ENCODE results near the gene CHST6. TPM values are rescaled to one million over a fixed set of nuclear protein-coding genes. Genes with fewer than 3 reads are reported as not detected.

CHST6 gene
- total and polyA plus RNA-seq, 10 of the 15 experiments (the other 5 are each of a cell fraction or from before 2014, with no cell fraction given) = 0.14 to 2.5 (median 0.51) TPM

DNA sequence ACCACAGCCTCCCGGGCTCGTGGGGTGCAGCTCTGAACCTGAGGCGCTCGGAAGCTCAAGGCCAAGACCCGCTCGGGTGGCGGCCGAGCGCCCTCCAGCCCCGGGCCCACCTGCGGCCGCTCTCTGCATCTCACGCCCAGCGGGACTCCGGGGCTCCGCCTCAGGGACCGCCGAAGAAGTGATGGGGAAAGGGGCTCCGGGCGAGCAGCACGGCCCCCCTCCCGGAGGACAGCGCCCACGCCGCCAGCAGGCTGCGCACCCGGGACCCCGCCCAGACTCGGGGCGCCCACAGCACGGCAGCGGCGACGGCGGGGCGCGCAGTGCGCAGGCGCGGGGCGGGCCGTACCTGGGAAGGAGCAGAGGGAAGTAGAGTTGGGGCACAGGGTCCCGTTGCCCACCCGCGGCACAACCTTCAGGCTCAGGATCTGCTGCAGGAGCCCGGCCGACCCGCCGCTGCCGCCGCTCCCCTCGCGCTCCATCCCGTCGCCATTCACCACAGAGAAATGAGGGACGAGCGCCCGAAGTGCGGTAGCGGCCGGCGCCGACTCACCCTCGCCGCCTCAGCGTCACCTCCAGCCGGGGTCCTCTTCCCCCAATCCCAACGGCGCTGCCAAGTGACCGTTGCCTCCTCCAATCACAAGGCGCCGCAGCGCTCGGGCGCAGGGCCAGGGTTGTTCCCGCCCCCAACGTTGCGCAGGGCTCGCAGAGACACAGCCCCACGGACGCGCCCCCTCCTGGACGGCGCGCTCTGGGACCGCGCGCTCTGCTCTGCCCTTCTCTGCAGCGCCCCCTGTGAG, 30.9 kb downstream of the CHST6 start, which contains the start of gene TMEM170A (continued):
- TF ChIP-seq MXI1 (IDR thresholded peaks at IDR 0.05; ENCODE audit: low read depth, low read length) = peak; percentile 75; the same call in 1 of the 2 replicates
- 0 out of 2 replicates have a peak, but pooled peaks have one; percentile 6 for TF ChIP-seq ASH2L (IDR thresholded peaks at IDR 0.05; ENCODE audit: borderline replicate concordance, low read depth)
- no peak for TF ChIP-seq SIX5 (IDR thresholded peaks at IDR 0.05; ENCODE audit: low read depth, low read length, severe bottlenecking)
- peak; percentile 75 for TF ChIP-seq BCLAF1 (IDR thresholded peaks at IDR 0.05)
- peak; percentile 81 for TF ChIP-seq NRF1 (conservative IDR thresholded peaks at IDR 0.05; ENCODE audit: low read depth, low read length)
- peak; percentile 94 for TF ChIP-seq SP1 (IDR thresholded peaks at IDR 0.05; ENCODE audit: low read depth, low read length)
- TF ChIP-seq NR2F1 (conservative IDR thresholded peaks at IDR 0.05) = peak; percentile 85
- peak; percentile 90 for TF ChIP-seq DPF2 (IDR thresholded peaks at IDR 0.05)
- peak; percentile 72; the same call in 1 of the 2 replicates for TF ChIP-seq CBX5 (IDR thresholded peaks at IDR 0.05; ENCODE audit: low read depth)
- TF ChIP-seq TCF3 (IDR thresholded peaks at IDR 0.05; ENCODE audit: borderline replicate concordance, insufficient read depth, low read depth, low read length) = no peak
- no peak for TF ChIP-seq RAD51 (IDR thresholded peaks at IDR 0.05)
- TF ChIP-seq NR2C2 (IDR thresholded peaks at IDR 0.05; ENCODE audit: borderline replicate concordance, control insufficient read depth, insufficient read length, low read depth) = no peak
- TF ChIP-seq RUNX3 (IDR thresholded peaks at IDR 0.05; ENCODE audit: low read length) = peak; percentile 38
- no peak for TF ChIP-seq KDM1A (IDR thresholded peaks at IDR 0.05; ENCODE audit: borderline replicate concordance)
- TF ChIP-seq HDAC6 (IDR thresholded peaks at IDR 0.05; ENCODE audit: unreplicated experiment) = no peak
- TF ChIP-seq CTCF (IDR thresholded peaks at IDR 0.05 in 2 of 3, conservative IDR thresholded peaks at IDR 0.05 in 1 of 3; ENCODE audit: control insufficient read depth in 2 of 3, extremely low read depth in 1 of 3, insufficient read depth in 1 of 3, low read depth in 3 of 3, low read length in 3 of 3) = peak; percentile 100; a peak in 5 of 6 replicates
- TF ChIP-seq, protein P1, sequence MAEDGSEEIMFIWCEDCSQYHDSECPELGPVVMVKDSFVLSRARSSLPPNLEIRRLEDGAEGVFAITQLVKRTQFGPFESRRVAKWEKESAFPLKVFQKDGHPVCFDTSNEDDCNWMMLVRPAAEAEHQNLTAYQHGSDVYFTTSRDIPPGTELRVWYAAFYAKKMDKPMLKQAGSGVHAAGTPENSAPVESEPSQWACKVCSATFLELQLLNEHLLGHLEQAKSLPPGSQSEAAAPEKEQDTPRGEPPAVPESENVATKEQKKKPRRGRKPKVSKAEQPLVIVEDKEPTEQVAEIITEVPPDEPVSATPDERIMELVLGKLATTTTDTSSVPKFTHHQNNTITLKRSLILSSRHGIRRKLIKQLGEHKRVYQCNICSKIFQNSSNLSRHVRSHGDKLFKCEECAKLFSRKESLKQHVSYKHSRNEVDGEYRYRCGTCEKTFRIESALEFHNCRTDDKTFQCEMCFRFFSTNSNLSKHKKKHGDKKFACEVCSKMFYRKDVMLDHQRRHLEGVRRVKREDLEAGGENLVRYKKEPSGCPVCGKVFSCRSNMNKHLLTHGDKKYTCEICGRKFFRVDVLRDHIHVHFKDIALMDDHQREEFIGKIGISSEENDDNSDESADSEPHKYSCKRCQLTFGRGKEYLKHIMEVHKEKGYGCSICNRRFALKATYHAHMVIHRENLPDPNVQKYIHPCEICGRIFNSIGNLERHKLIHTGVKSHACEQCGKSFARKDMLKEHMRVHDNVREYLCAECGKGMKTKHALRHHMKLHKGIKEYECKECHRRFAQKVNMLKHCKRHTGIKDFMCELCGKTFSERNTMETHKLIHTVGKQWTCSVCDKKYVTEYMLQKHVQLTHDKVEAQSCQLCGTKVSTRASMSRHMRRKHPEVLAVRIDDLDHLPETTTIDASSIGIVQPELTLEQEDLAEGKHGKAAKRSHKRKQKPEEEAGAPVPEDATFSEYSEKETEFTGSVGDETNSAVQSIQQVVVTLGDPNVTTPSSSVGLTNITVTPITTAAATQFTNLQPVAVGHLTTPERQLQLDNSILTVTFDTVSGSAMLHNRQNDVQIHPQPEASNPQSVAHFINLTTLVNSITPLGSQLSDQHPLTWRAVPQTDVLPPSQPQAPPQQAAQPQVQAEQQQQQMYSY (CRISPR knock-in tag; IDR thresholded peaks at IDR 0.05) = no peak
- TF ChIP-seq SUPT20H (IDR thresholded peaks at IDR 0.05; ENCODE audit: borderline replicate concordance, control insufficient read depth, low read depth, low read length) = no peak
- no peak for TF ChIP-seq NFIC (IDR thresholded peaks at IDR 0.05; ENCODE audit: low read depth, low read length)
- no peak for TF ChIP-seq EED (IDR thresholded peaks at IDR 0.05; ENCODE audit: low read depth)

Data from GM12878 (cell line).